Epithelial cell of proximal tubule (primary cell): ENCODE measurements around the gene SETBP1. TPM values are rescaled to one million over a fixed set of nuclear protein-coding genes. Genes with fewer than 3 reads are reported as not detected.

Experiments used
- DNase-seq: peaks from one replicate; pipeline ENCODE4 v3.0.0-alpha.2; 2011; ENCODE audit warnings: low read depth
- H3K4me3 ChIP-seq: 2 replicates; pipeline ENCODE4 v1.5.1; 2011; ENCODE audit warnings: low read depth, mild to moderate bottlenecking, low read length
- total RNA-seq: library from RNA; depleted of rRNA; stranded (reverse); fragments of >200 nt; gene quantifications from 2 replicates; pipeline ENCODE4 v1.2.3, GENCODE V29; 2015
- TF ChIP-seq, protein P1 (sequence below): conservative IDR thresholded peaks from 2 replicates; pipeline ENCODE4 v1.5.1; 2012; ENCODE audit warnings: low read depth, mild to moderate bottlenecking, low read length

SETBP1 gene
- total RNA-seq, 1 donor from 2014 or later, result 2.4 TPM

DNA sequence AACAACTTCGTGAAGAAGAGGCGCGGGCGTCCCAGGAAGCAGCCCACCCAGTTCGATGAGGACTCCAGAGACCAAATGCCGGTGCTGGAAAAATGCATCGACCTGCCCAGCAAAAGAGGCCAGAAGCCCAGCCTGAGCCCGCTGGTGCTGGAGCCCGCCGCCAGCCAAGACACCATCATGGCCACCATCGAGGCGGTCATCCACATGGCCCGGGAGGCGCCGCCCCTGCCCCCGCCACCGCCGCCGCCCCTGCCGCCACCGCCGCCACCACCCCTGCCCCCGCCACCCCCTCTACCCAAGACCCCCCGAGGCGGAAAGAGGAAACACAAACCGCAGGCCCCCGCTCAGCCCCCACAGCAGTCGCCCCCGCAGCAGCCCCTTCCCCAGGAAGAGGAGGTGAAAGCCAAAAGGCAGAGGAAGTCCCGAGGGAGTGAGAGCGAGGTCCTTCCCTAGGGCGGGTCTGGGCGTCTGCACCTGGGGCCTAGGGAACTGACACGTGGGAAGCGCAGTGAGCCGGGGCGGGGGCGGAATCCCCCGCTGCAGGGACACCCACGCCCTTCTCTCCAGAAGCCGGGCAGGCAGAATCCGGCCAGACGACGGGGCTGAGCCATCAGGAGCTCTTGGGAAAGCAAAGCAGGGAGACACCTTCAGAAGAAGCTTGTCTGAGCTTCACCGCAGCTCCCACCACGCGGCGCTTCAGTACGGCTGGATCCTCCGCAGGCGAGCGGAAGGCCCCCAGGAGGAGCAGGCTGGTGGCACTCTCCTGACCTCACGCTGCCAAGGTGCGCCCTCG is 382.8 kb downstream of the SETBP1 start:
- no peak for DNase-seq
- H3K4me3 ChIP-seq, result no peak overlapping the region
- TF ChIP-seq, protein P1, sequence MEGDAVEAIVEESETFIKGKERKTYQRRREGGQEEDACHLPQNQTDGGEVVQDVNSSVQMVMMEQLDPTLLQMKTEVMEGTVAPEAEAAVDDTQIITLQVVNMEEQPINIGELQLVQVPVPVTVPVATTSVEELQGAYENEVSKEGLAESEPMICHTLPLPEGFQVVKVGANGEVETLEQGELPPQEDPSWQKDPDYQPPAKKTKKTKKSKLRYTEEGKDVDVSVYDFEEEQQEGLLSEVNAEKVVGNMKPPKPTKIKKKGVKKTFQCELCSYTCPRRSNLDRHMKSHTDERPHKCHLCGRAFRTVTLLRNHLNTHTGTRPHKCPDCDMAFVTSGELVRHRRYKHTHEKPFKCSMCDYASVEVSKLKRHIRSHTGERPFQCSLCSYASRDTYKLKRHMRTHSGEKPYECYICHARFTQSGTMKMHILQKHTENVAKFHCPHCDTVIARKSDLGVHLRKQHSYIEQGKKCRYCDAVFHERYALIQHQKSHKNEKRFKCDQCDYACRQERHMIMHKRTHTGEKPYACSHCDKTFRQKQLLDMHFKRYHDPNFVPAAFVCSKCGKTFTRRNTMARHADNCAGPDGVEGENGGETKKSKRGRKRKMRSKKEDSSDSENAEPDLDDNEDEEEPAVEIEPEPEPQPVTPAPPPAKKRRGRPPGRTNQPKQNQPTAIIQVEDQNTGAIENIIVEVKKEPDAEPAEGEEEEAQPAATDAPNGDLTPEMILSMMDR, result no peak

DNA sequence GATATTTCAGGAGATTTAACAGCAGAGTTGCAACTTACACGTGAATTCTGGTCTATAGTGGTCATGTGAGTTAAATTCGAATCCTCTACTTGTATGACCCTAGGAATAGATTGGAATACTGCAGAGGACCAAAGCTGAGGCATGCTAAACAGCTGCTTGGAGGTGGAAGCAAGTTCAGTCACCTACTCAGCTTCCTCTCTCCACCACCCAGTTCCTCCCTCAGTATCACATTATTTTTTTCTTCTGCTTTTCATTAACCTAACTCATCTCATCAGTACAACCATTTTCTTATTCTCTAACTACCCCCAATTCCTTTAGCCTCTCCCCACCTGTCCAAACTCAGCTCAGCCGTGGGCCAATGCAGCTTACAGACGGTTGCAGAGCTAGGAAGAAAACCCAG is 385.5 kb downstream of the SETBP1 start:
- H3K4me3 ChIP-seq, result no peak overlapping the region
- TF ChIP-seq, protein P1, result no peak
- no peak for DNase-seq

DNA sequence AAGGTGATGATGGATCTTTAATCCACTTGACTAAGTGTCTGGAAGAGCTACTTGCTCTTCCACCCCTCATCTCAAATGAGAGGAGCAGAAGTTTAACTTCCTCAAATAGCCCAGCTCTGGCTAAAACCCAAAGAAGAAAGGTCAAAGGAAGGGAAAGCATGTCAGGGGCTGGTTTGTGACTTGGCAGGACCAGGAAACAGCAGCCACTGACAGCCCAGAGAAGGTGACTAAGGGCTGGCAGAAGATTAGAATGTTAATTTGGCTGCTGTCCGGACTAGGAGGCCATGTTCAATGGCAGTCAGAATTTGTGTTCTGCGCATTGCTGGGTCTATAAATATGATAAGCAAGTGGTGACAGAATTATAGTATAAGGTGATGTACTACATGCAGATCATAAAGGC is 386.2 kb downstream of the SETBP1 start:
- TF ChIP-seq, protein P1, result no peak
- H3K4me3 ChIP-seq, result no peak overlapping the region
- DNase-seq, result no peak

DNA sequence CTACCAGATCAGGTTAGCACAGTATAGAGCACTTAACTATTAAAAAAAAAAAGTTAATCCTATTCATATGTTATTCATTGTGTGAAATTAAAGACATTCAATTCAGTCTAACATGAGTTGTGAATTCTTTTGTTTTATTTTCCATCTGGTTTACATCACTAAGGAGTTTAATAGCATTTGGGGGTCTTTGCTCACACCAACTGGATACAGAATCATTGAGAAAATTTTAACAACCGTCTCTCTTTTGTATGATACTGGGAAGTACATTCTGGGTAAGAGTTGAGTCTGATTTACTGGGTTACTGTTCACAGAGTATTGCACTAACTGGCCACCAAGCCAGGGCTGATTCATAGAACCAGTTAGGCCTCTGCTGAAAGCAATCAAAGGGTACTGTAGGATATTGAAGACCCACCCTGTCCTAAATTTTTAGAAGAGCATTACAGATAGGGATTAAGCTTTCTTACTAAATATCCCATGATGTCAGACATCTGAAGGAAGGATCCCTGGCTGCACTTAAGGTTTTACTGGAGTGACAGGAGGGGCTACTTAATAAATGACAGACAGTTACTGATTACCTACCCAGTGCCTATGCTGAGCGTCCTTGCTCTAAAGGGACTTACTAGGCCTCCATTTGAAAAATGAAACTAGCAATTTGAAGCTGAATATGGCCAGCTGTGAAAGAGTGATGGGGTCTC is 387.9 kb downstream of the SETBP1 start:
- no peak for DNase-seq
- TF ChIP-seq, protein P1, result no peak
- H3K4me3 ChIP-seq, result no peak overlapping the region

DNA sequence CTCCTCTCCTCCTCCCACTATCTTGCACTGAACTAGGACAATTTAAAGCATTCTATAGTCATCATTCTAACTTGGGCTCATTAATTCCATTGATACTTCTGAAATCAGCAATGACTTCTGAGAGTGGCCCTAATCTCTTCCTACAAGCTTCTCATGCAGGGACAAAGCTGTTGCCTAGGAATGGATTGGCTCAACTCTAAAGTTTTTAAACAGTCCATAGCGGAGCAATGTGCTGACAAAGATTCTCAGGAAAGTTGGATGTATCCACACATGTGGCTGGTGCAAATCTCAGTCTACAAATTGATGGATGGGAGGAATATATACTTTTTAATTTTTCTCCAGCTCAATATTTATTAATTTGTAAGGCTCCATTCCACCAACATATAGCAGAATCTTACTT is 388.9 kb downstream of the SETBP1 start:
- DNase-seq, result no peak
- no peak overlapping the region for H3K4me3 ChIP-seq
- TF ChIP-seq, protein P1, result no peak

DNA sequence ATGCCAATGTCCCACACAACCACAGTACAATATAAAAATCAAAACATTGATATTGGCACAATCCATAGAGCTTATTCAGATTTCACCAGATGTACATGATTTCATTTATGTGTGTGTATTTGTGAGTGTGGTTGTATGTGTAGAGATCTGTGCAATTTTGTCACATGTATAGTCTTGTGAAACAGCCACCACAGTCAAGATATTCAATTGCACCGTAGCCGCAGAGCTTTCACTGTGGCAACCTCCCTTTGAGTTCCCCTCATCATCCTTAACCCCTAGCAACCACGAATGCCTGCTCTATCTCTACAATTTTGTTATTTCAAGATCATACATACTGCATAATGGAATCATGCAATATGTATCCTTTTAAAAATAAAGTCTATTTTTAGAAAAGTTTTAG is 391.3 kb downstream of the SETBP1 start:
- DNase-seq, result no peak
- H3K4me3 ChIP-seq, result no peak overlapping the region
- TF ChIP-seq, protein P1, result no peak
